Measurements from ENCODE around the gene SOX10. TPM values are rescaled to one million over a fixed set of nuclear protein-coding genes. Genes with fewer than 3 reads are reported as not detected.
A peak's percentile ranks its signal among the peaks of the same experiment; 100 is the strongest.

Gene SOX10
- total and polyA plus RNA-seq, 9 of the 15 experiments (the other 6 are each of a cell fraction or from before 2014, with no cell fraction given) = not detected

DNA sequence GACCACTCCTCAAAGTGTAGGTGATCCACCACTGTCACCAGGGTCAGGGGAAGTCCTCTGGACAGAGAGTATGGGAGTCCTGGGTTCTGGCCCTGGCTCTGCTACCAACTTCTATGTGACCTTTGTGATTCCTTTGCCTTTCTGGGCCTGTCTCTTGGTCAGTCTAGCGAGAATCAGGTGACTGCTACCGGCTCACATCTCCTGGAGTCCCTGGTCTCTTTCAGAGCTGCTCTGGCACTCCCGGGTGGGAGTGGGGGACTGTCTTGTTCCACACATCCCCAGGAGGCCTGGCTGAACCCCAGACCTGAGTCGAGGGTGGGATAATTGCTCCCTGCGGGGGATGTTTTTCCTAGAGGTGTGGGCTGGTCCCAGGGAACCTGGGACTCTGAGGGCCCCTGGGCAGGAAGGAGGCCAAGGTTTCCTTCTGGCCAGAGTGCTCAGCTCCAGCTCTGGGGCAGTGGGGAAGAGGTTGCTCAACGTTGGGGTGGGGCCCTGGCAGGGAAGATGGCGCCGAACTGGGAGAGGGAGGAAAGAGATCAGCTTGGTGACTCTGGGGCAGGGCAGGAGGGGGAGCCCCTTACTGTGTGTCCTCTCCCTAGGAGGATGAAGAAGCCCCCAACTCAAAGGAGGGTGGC, 2.1 kb downstream of the SOX10 start:
- in situ Hi-C loops (cut with MboI) = no loop called here
- intact Hi-C loops (cut with micrococcal nuclease) = no loop called here
- CTCF ChIA-PET (ENCODE audit: low intra/inter-chr PET ratio) = no interaction called here
- H3K4me2 ChIP-seq (ENCODE audit: insufficient read depth, low read length) = no peak overlapping the region
- no peaks in the 10 kb centered on the region for H3K9me3 ChIP-seq (replicated peaks; ENCODE audit: control insufficient read depth, insufficient read depth, low read depth, low read length)
- ATAC-seq (peak; percentile 29; the same call in 1 of the 3 replicates), DNase-seq (ENCODE audit: extremely low read depth in 1 of 4, low spot score in 3 of 4) (no peak), FAIRE-seq (no peak)
- no peaks in the 10 kb centered on the region for H3K36me3 ChIP-seq (ENCODE audit: control insufficient read depth, insufficient read depth, low read length)
- BruUV-seq (replicated peaks) = no TSS peak
- no peak overlapping the region for H2AFZ ChIP-seq (ENCODE audit: low read depth, low read length)
- H3K4me3 ChIP-seq = no peak overlapping the region
- no peaks in the 10 kb centered on the region for H3K9me1 ChIP-seq (ENCODE audit: control insufficient read depth, insufficient read depth, low read length)
- no peak overlapping the region for H3K27ac ChIP-seq (ENCODE audit: extremely low read depth, low read depth, low read length)
- POLR2A ChIA-PET = interaction anchor here (0.6 kb wide), 1 partner anchor 34 kb away, joined by 3 read pairs; no protein-coding TSS in a partner anchor
- 24% methylated on average over 5 of the region's 8 CpGs for WGBS (ENCODE audit: insufficient coverage, low coverage, missing lambda C conversion rate)
- no peak for TF ChIP-seq ZBTB26 (CRISPR knock-in tag; IDR thresholded peaks at IDR 0.05)
- TF ChIP-seq MBD2 (IDR thresholded peaks at IDR 0.05; ENCODE audit: borderline replicate concordance, low read depth) = no peak
- TF ChIP-seq CEBPB (tag; IDR thresholded peaks at IDR 0.05) = peak; percentile 22; the same call in 1 of the 2 replicates
- no peak for TF ChIP-seq HDAC1 (IDR thresholded peaks at IDR 0.05)
- TF ChIP-seq, protein P1, sequence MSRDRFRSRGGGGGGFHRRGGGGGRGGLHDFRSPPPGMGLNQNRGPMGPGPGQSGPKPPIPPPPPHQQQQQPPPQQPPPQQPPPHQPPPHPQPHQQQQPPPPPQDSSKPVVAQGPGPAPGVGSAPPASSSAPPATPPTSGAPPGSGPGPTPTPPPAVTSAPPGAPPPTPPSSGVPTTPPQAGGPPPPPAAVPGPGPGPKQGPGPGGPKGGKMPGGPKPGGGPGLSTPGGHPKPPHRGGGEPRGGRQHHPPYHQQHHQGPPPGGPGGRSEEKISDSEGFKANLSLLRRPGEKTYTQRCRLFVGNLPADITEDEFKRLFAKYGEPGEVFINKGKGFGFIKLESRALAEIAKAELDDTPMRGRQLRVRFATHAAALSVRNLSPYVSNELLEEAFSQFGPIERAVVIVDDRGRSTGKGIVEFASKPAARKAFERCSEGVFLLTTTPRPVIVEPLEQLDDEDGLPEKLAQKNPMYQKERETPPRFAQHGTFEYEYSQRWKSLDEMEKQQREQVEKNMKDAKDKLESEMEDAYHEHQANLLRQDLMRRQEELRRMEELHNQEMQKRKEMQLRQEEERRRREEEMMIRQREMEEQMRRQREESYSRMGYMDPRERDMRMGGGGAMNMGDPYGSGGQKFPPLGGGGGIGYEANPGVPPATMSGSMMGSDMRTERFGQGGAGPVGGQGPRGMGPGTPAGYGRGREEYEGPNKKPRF (IDR thresholded peaks at IDR 0.05; ENCODE audit: low read depth, low read length) = no peak
- H3K27me3 ChIP-seq (ENCODE audit: control insufficient read depth in 2 of 2, insufficient read depth in 2 of 2, low read length in 2 of 2) = no peaks in the 10 kb centered on the region
- no peak overlapping the region for H3K9ac ChIP-seq (ENCODE audit: insufficient read depth in 1 of 2, low read depth in 2 of 2, low read length in 2 of 2)
- H3K4me1 ChIP-seq (replicated peaks in 1 of 2; ENCODE audit: control insufficient read depth in 2 of 2, insufficient read depth in 2 of 2, low read length in 2 of 2) = peaks cover 0 to 7% of the 10 kb centered on the region in 2 experiments; a peak in 2 of 5 replicates
- H4K20me1 ChIP-seq (replicated peaks; ENCODE audit: control insufficient read depth, insufficient read depth, low read length) = no peaks in the 10 kb centered on the region
- H3K79me2 ChIP-seq (ENCODE audit: control insufficient read depth, insufficient read depth, low read length) = no peaks in the 10 kb centered on the region
